22Rv1 (cell line): Measurements from ENCODE around the gene CERS1.

ENCODE experiments used
- ZFX ChIP-seq: fragments of 450-650 bp; IDR thresholded peaks from 2 replicates; pipeline ENCODE4 v1.6.1; 2017; ENCODE audit warnings: antibody characterized with exemption, borderline replicate concordance
- TF ChIP-seq, protein P1 (sequence below): fragments of 450-650 bp; IDR thresholded peaks from 2 replicates; pipeline ENCODE4 v1.5.1; 2017; ENCODE audit warnings: mild to moderate bottlenecking

DNA sequence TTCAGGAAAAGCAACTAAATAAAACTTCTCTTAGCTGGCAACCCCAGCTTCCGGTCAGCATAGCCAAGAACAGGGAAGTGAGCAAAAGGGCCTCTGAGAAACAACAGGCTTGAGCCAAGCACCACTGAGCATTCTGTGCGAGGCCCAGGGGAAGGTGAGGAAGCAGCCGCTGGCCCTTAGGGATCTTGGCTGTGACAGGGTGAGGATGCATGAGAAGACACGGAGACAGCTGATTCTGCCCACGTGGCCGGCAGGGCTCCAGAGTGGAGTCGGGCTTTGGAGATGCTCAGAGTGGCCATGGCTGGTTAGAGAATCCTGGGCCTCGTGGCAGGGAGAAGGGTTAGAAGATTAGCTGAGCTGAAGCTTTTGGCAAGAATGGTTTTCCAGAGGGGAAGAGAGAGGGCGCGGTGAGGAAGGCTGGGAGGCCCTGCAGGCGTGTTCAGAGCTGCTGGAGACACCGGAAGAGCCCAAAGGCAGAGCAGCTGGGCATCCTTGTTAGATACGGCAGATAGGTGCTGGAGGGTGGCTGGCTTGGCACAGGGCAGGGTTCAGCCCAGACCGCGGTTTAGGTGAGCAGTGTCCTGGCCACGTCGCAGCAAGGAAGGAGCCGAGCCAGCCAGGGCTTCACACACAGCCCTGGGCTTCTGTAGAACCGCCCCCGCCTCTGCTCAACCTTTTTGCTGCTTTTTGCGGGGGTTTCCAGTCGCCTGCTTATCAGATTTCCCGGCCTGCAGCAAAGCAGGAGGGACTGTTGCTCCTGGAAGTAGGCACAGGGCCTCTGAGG lies 46.9 kb downstream of the CERS1 start:
- TF ChIP-seq, protein P1, sequence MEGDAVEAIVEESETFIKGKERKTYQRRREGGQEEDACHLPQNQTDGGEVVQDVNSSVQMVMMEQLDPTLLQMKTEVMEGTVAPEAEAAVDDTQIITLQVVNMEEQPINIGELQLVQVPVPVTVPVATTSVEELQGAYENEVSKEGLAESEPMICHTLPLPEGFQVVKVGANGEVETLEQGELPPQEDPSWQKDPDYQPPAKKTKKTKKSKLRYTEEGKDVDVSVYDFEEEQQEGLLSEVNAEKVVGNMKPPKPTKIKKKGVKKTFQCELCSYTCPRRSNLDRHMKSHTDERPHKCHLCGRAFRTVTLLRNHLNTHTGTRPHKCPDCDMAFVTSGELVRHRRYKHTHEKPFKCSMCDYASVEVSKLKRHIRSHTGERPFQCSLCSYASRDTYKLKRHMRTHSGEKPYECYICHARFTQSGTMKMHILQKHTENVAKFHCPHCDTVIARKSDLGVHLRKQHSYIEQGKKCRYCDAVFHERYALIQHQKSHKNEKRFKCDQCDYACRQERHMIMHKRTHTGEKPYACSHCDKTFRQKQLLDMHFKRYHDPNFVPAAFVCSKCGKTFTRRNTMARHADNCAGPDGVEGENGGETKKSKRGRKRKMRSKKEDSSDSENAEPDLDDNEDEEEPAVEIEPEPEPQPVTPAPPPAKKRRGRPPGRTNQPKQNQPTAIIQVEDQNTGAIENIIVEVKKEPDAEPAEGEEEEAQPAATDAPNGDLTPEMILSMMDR: no peak
- no peak for TF ChIP-seq ZFX
